Thymus (tissue), 11 donors: ENCODE data around the gene PDE10A. TPM values are rescaled to one million over a fixed set of nuclear protein-coding genes. Genes with fewer than 3 reads are reported as not detected.
"Not testable (repeated sequence)": the region's sequence is repeated elsewhere in the genome, so short reads cannot be mapped to it uniquely, and the experiment has no call there.

Experiments
- DNase-seq, 9 donors: peaks; one replicate each; pipeline ENCODE4 v3.0.0-alpha.2; 2013; ENCODE audit warnings: low spot score in 9 of 9, low read depth in 6 of 9, missing footprints in 1 of 9
- H3K27ac ChIP-seq, 2 donors: one replicate each; pipeline ENCODE4 v1.5.1; 2013; ENCODE audit warnings: control low read depth in 1 of 2, low read depth in 1 of 2, low read length in 1 of 2, mild to moderate bottlenecking in 1 of 2, moderate library complexity in 1 of 2
- H3K27me3 ChIP-seq, 2 donors: one replicate each; pipeline ENCODE4 v1.5.1; 2013; ENCODE audit warnings: low read length in 1 of 2; ENCODE audit not compliant: control insufficient read depth in 2 of 2, insufficient read depth in 1 of 2
- H3K36me3 ChIP-seq, 2 donors: one replicate each; pipeline ENCODE4 v1.5.1; 2013; ENCODE audit warnings: low read length in 1 of 2, mild to moderate bottlenecking in 1 of 2, moderate library complexity in 1 of 2; ENCODE audit not compliant: control insufficient read depth in 2 of 2, insufficient read depth in 2 of 2
- H3K4me1 ChIP-seq, 2 donors: one replicate each; pipeline ENCODE4 v1.5.1; 2013; ENCODE audit warnings: low read length in 2 of 2; ENCODE audit not compliant: control insufficient read depth in 2 of 2, insufficient read depth in 2 of 2
- H3K4me3 ChIP-seq, 2 donors: one replicate each; pipeline ENCODE4 v1.5.1; 2013; ENCODE audit warnings: low read length in 2 of 2, control low read depth in 1 of 2, mild to moderate bottlenecking in 1 of 2
- H3K9me3 ChIP-seq, 2 donors: one replicate each; pipeline ENCODE4 v1.5.1; 2013; ENCODE audit warnings: low read length in 1 of 2, mild to moderate bottlenecking in 1 of 2; ENCODE audit not compliant: control insufficient read depth in 2 of 2, insufficient read depth in 1 of 2
- WGBS: extraction: QIAGEN DNeasy Blood & Tissue Kit; methylation state at CpG from one replicate; pipeline ENCODE4 v1.1.7; 2013; 5-methylcytosine and 5-hydroxymethylcytosine counted together
- polyA plus RNA-seq: library from polyadenylated mRNA; stranded (reverse); fragments of 200-250 nt; gene quantifications from one replicate; pipeline ENCODE4 v1.2.3, GENCODE V29; 2013
- total RNA-seq: library from RNA; stranded (reverse); fragments of 120-200 nt; gene quantifications from one replicate; pipeline ENCODE4 v1.2.4, GENCODE V29; 2013
- donor health status: healthy.

Gene PDE10A
- total and polyA plus RNA-seq, 2 donors = 0.94 to 3.2 TPM

- no peak for DNase-seq
- 81% methylated on average over 7 of the region's 7 CpGs for whole genome bisulfite sequencing
- H3K36me3 ChIP-seq = no peaks in the 10 kb centered on the region
- H3K9me3 ChIP-seq = no peaks in the 10 kb centered on the region
- H3K4me3 ChIP-seq = no peak overlapping the region
- no peaks in the 10 kb centered on the region for H3K27me3 ChIP-seq
- no peak overlapping the region for H3K27ac ChIP-seq
- no peaks in the 10 kb centered on the region for H3K4me1 ChIP-seq
Observed at GRCh38 chr6:165562421-165563090, 100.5 kb downstream of the PDE10A start.

GRCh38 chr6:165559632-165560031, 103.4 kb downstream of the PDE10A start:
- no peak for DNase-seq
- WGBS = 93% methylated on average over 7 of the region's 7 CpGs
- H3K27ac ChIP-seq = no peak overlapping the region
- no peaks in the 10 kb centered on the region for H3K4me1 ChIP-seq
- H3K36me3 ChIP-seq = no peaks in the 10 kb centered on the region
- no peaks in the 10 kb centered on the region for H3K9me3 ChIP-seq
- no peak overlapping the region for H3K4me3 ChIP-seq
- no peaks in the 10 kb centered on the region for H3K27me3 ChIP-seq

- H3K9me3 ChIP-seq, H3K27me3 ChIP-seq: not testable (repeated sequence)
- WGBS = 95% methylated on average over 6 of the region's 6 CpGs
Observed at GRCh38 chr6:165558097-165558496, 104.9 kb downstream of the PDE10A start.

GRCh38 chr6:165557674-165558073, 105.4 kb downstream of the PDE10A start:
- H3K4me3 ChIP-seq = no peak overlapping the region
- no peak for DNase-seq
- no peaks in the 10 kb centered on the region for H3K27me3 ChIP-seq
- no peak overlapping the region for H3K27ac ChIP-seq
- 94% methylated on average over 6 of the region's 6 CpGs for WGBS
- H3K36me3 ChIP-seq = no peaks in the 10 kb centered on the region
- H3K9me3 ChIP-seq = no peaks in the 10 kb centered on the region
- H3K4me1 ChIP-seq = no peaks in the 10 kb centered on the region

More at GRCh38 chr6:165558097-165558496, 104.9 kb downstream of the PDE10A start:
- not testable (repeated sequence) for DNase-seq, H3K4me1 ChIP-seq, H3K36me3 ChIP-seq, H3K4me3 ChIP-seq, H3K27ac ChIP-seq

GRCh38 chr6:165556116-165556843, 106.8 kb downstream of the PDE10A start:
- peak in 1 of 9 donors; percentile 13 for DNase-seq
- Histone ChIP-seq H3K27ac (no peak overlapping the region), H3K9me3 (no peaks in the 10 kb centered on the region), H3K36me3 (no peaks in the 10 kb centered on the region), H3K4me1 (peaks cover 0 to 5% of the 10 kb centered on the region in 2 donors), H3K4me3 (no peak overlapping the region), H3K27me3 (no peaks in the 10 kb centered on the region)
- 54% methylated on average over 3 of the region's 3 CpGs for WGBS

GRCh38 chr6:165554644-165555043, 108.4 kb downstream of the PDE10A start:
- not testable (repeated sequence) for H3K36me3 ChIP-seq, H3K27ac ChIP-seq
- WGBS = 97% methylated on average over 3 of the region's 3 CpGs

GRCh38 chr6:165552248-165552736, 110.7 kb downstream of the PDE10A start:
- Histone ChIP-seq H3K9me3 (no peaks in the 10 kb centered on the region), H3K36me3 (no peaks in the 10 kb centered on the region), H3K27ac (peak overlapping the region in 1 of 2 donors; percentile 67), H3K4me3 (no peak overlapping the region), H3K4me1 (peaks cover 0 to 5% of the 10 kb centered on the region in 2 donors), H3K27me3 (no peaks in the 10 kb centered on the region)
- WGBS = 95% methylated on average over 5 of the region's 5 CpGs
- DNase-seq = peak in 1 of 9 donors; percentile 15

More at GRCh38 chr6:165554644-165555043, 108.4 kb downstream of the PDE10A start:
- not testable (repeated sequence) for H3K4me1 ChIP-seq, H3K4me3 ChIP-seq, H3K9me3 ChIP-seq, H3K27me3 ChIP-seq, DNase-seq

- peaks cover 0 to 5% of the 10 kb centered on the region in 2 donors for H3K4me1 ChIP-seq
- 95% methylated on average over 3 of the region's 3 CpGs for WGBS
- no peak overlapping the region for H3K4me3 ChIP-seq
- H3K36me3 ChIP-seq = no peaks in the 10 kb centered on the region
- no peak for DNase-seq
- H3K9me3 ChIP-seq = no peaks in the 10 kb centered on the region
- no peaks in the 10 kb centered on the region for H3K27me3 ChIP-seq
- H3K27ac ChIP-seq = peak overlapping the region; percentile 25 to 67
Observed at GRCh38 chr6:165551828-165552227, 111.2 kb downstream of the PDE10A start.

- no peaks in the 10 kb centered on the region for H3K27me3 ChIP-seq
- DNase-seq = no peak
- no peak overlapping the region for H3K27ac ChIP-seq
- 95% methylated on average over 2 of the region's 2 CpGs for WGBS
- H3K36me3 ChIP-seq = no peaks in the 10 kb centered on the region
- H3K4me1 ChIP-seq = peaks cover 0 to 5% of the 10 kb centered on the region in 2 donors
- no peaks in the 10 kb centered on the region for H3K9me3 ChIP-seq
- H3K4me3 ChIP-seq = no peak overlapping the region
Observed at GRCh38 chr6:165548450-165548849, 114.6 kb downstream of the PDE10A start.
